ENCODE data around the gene CAMP. TPM values are rescaled to one million over a fixed set of nuclear protein-coding genes. Genes with fewer than 3 reads are reported as not detected.

The CAMP gene
- polyA plus RNA-seq, 1 of the 3 experiments (the other 2 are of a cell fraction), result not detected

- no peak for TF ChIP-seq USF2 (IDR thresholded peaks at IDR 0.05; ENCODE audit: borderline replicate concordance, low read depth, low read length)
- TF ChIP-seq, protein P1, sequence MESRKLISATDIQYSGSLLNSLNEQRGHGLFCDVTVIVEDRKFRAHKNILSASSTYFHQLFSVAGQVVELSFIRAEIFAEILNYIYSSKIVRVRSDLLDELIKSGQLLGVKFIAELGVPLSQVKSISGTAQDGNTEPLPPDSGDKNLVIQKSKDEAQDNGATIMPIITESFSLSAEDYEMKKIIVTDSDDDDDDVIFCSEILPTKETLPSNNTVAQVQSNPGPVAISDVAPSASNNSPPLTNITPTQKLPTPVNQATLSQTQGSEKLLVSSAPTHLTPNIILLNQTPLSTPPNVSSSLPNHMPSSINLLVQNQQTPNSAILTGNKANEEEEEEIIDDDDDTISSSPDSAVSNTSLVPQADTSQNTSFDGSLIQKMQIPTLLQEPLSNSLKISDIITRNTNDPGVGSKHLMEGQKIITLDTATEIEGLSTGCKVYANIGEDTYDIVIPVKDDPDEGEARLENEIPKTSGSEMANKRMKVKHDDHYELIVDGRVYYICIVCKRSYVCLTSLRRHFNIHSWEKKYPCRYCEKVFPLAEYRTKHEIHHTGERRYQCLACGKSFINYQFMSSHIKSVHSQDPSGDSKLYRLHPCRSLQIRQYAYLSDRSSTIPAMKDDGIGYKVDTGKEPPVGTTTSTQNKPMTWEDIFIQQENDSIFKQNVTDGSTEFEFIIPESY (IDR thresholded peaks at IDR 0.05; ENCODE audit: borderline replicate concordance, low read depth), result no peak
- TF ChIP-seq RFX5 (IDR thresholded peaks at IDR 0.05; ENCODE audit: low read length), result no peak
- no peak for TF ChIP-seq NFIC (IDR thresholded peaks at IDR 0.05; ENCODE audit: borderline replicate concordance)
- TF ChIP-seq JUND (IDR thresholded peaks at IDR 0.05), result no peak
- no peak for TF ChIP-seq POLR2AphosphoS5 (IDR thresholded peaks at IDR 0.05; ENCODE audit: low read depth, low read length)
These were observed 9.4 kb downstream of the CAMP start (continued) for GRCh38 chr3:48232734-48233133.

- Histone ChIP-seq H3K9me2 (no peaks in the 10 kb centered on the region), H3K36me3 (replicated peaks in 1 of 2; ENCODE audit: control insufficient read depth in 1 of 2, insufficient read depth in 2 of 2, low read length in 1 of 2) (no peaks in the 10 kb centered on the region), H3K9ac (no peak overlapping the region), H3K4me1 (ENCODE audit: control insufficient read depth in 1 of 2, insufficient read depth in 2 of 2, low read depth in 1 of 2, low read length in 1 of 2) (peaks cover 0 to 2% of the 10 kb centered on the region in 2 experiments; a peak in 1 of 4 replicates), H3K4me3 (ENCODE audit: low read depth in 2 of 2, low read length in 1 of 2) (no peak overlapping the region), H4K20me1 (ENCODE audit: insufficient read depth) (no peaks in the 10 kb centered on the region), H3K4me2 (no peak overlapping the region), H3F3A (replicated peaks; ENCODE audit: insufficient read depth) (no peaks in the 10 kb centered on the region), H3K9me3 (no peaks in the 10 kb centered on the region), H3K27ac (ENCODE audit: low read depth in 2 of 2, low read length in 1 of 2) (no peak overlapping the region), H2AFZ (ENCODE audit: low read depth) (no peak overlapping the region), H3K79me2 (ENCODE audit: insufficient read depth) (no peaks in the 10 kb centered on the region), H3K27me3 (ENCODE audit: insufficient read depth) (no peaks in the 10 kb centered on the region)
- 97% methylated on average over 2 of the region's 2 CpGs for WGBS (ENCODE audit: low lambda C conversion rate)
- no peak for DNase-seq
- TF ChIP-seq EP300 (IDR thresholded peaks at IDR 0.05; ENCODE audit: borderline replicate concordance in 1 of 2, low read depth in 1 of 2, low read length in 1 of 2), result no peak
- no peak for TF ChIP-seq SMC3 (IDR thresholded peaks at IDR 0.05; ENCODE audit: low read depth, low read length)
- TF ChIP-seq, protein P1 (IDR thresholded peaks at IDR 0.05; ENCODE audit: borderline replicate concordance, low read depth), result no peak
- TF ChIP-seq ELF1 (IDR thresholded peaks at IDR 0.05), result no peak
- no peak for TF ChIP-seq FOXJ3 (CRISPR knock-in tag; IDR thresholded peaks at IDR 0.05)
- no peak for TF ChIP-seq FOXM1 (IDR thresholded peaks at IDR 0.05; ENCODE audit: low read depth)
- TF ChIP-seq TAF1 (IDR thresholded peaks at IDR 0.05; ENCODE audit: borderline replicate concordance, low read depth, low read length), result no peak
- TF ChIP-seq, protein P2, sequence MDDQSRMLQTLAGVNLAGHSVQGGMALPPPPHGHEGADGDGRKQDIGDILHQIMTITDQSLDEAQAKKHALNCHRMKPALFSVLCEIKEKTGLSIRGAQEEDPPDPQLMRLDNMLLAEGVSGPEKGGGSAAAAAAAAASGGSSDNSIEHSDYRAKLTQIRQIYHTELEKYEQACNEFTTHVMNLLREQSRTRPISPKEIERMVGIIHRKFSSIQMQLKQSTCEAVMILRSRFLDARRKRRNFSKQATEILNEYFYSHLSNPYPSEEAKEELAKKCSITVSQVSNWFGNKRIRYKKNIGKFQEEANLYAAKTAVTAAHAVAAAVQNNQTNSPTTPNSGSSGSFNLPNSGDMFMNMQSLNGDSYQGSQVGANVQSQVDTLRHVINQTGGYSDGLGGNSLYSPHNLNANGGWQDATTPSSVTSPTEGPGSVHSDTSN (IDR thresholded peaks at IDR 0.05), result no peak
- TF ChIP-seq TCF12 (IDR thresholded peaks at IDR 0.05), result no peak
- POLR2A ChIA-PET, result no interaction called here
- CTCF ChIA-PET, result interaction anchor here (0.8 to 11.9 kb wide), 8 partner anchors 9 to 274 kb away, joined by 3 to 120 read pairs (median 5); no protein-coding TSS in a partner anchor
These were observed 10.2 kb downstream of the CAMP start for GRCh38 chr3:48233542-48233941.

All from SK-N-SH (cell line).